BJ (cell line): Measurements from ENCODE around the gene SFRP5. TPM values are rescaled to one million over a fixed set of nuclear protein-coding genes. Genes with fewer than 3 reads are reported as not detected.

ENCODE experiments used
- CTCF ChIA-PET: fragments of 350-600 bp; formaldehyde crosslinking; extraction: SDS; loops from one replicate; lab custom pipeline; 2021; ENCODE audit warnings: antibody characterized with exemption, inconsistent platforms; lab: Yijun Ruan, JAX
- POLR2A ChIA-PET: fragments of 300-600 bp; sonication (Branson Sonifier 250); formaldehyde crosslinking; extraction: SDS; loops from one replicate; lab custom pipeline; 2021; ENCODE audit warnings: antibody characterized with exemption; lab: Charles Lee
- DNase-seq: peaks from one replicate; pipeline ENCODE4 v3.0.0-alpha.2; 2011; ENCODE audit warnings: low read depth
- H3K27me3 ChIP-seq: 2 replicates; pipeline ENCODE4 v1.6.0; 2011; ENCODE audit warnings: low read length; ENCODE audit not compliant: control insufficient read depth, insufficient read depth
- H3K36me3 ChIP-seq: 2 replicates; pipeline ENCODE4 v1.5.1; 2011; ENCODE audit warnings: low read length; ENCODE audit not compliant: control insufficient read depth, insufficient read depth
- H3K4me3 ChIP-seq: 2 replicates; pipeline ENCODE4 v1.5.1; 2011; ENCODE audit warnings: low read depth, mild to moderate bottlenecking, control low read depth, low read length
- polyA plus RNA-seq: library from polyadenylated mRNA; depleted of rRNA; stranded (reverse); fragments of >200 nt; gene quantifications from 2 replicates; pipeline ENCODE4 v1.2.3, GENCODE V29; 2011
- TF ChIP-seq, protein P1 (sequence below): IDR thresholded peaks from 2 replicates; pipeline ENCODE4 v1.5.1; 2011; ENCODE audit warnings: low read depth, mild to moderate bottlenecking, control low read depth, inconsistent platforms, low read length, moderate library complexity; ENCODE audit not compliant: insufficient read depth

SFRP5 gene
- polyA plus RNA-seq, 1 experiment = not detected

DNA sequence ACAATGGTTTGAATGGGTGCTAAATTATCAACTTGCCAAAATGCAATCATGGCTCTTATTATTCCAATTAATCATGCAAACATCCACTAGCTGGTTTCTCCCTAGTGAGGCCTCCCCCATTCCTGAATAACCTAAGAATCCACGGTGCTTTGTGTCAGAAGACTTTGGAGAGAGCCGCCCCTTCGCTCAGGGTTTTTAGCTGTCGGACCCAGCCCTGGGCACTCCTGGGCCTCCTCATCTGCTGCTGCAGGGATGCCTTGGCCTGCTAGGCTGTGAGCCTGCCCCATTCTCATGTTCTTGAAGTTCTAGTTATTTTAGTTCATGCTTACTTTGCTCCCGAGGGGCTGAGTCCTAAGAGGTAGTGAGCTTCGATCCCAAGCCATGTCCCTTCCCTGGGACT, 34.1 kb upstream of the SFRP5 start:
- no peak overlapping the region for H3K4me3 ChIP-seq
- TF ChIP-seq, protein P1, sequence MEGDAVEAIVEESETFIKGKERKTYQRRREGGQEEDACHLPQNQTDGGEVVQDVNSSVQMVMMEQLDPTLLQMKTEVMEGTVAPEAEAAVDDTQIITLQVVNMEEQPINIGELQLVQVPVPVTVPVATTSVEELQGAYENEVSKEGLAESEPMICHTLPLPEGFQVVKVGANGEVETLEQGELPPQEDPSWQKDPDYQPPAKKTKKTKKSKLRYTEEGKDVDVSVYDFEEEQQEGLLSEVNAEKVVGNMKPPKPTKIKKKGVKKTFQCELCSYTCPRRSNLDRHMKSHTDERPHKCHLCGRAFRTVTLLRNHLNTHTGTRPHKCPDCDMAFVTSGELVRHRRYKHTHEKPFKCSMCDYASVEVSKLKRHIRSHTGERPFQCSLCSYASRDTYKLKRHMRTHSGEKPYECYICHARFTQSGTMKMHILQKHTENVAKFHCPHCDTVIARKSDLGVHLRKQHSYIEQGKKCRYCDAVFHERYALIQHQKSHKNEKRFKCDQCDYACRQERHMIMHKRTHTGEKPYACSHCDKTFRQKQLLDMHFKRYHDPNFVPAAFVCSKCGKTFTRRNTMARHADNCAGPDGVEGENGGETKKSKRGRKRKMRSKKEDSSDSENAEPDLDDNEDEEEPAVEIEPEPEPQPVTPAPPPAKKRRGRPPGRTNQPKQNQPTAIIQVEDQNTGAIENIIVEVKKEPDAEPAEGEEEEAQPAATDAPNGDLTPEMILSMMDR = no peak
- POLR2A ChIA-PET = interaction anchor here (0.6 kb wide), 1 partner anchor 510 kb away, joined by 9 read pairs; no protein-coding TSS in a partner anchor
- no peak for DNase-seq
- CTCF ChIA-PET = interaction anchor here (2.1 kb wide), 1 partner anchor 14 kb away, joined by 5 read pairs; no protein-coding TSS in a partner anchor
- H3K27me3 ChIP-seq = peaks cover 9% of the 10 kb centered on the region
- H3K36me3 ChIP-seq = no peaks in the 10 kb centered on the region

DNA sequence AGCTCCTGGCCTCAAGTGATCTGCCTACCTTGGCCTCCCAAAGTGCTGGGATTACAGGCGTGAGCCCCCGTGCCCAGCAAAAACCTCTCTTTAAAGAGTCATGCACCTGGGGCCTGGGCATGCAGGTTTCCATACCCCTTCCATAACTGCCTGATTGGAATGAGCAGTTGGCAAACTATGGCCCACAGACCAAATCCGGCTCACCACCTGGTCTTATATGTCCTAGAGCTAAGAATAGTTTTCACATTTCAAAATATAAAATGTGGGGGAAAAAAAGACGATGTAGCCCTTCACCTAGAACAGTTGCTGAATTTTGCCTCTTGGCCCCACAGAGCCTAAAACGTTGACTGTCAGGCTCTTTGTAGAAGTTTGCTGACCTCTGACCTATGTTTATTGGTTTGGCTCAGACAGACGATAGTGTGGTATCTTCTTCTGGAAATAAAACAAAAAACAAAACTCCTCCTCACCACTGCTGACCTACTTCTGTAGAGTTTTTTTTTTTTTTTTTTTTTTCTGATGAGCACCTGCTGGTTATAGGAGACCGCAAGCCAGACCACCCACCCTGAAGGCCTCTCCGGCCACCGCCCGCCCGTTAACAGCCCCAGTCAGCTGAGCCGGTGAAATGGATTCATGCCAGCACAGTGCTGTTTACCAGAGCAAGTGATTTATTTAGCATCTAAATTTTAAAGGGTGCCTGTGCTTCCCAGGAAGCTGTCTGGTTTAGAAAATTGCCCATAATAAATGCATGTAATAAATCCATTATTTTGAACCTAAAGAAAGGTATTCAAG, 33.5 kb upstream of the SFRP5 start:
- POLR2A ChIA-PET = no interaction called here

DNA sequence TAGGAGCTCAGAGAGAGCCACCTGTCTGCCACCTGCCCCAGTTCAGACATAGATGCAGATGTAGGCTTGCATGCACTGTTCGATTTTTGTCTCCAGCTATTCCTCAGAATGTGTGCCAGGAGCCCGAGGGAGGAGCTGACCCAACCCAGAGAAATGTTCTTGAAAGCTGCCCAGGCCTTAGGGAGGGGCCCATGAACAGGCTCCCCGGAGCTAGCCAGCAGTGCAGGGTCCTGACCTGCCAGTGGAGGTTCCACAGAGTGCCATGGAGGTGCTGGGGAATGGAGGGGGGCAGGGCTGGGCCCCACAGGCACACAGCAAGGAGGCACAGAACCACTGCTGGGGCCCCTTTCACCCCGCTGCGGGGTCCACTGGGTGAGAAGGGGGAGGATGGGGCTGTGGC, 29.6 kb upstream of the SFRP5 start:
- Histone ChIP-seq H3K27me3 (peaks cover 13% of the 10 kb centered on the region), H3K4me3 (no peak overlapping the region), H3K36me3 (no peaks in the 10 kb centered on the region)
- no peak for DNase-seq
- TF ChIP-seq, protein P1 = no peak
- ChIA-PET POLR2A (no interaction called here), CTCF (interaction anchor here (0.6 to 2.8 kb wide), 3 partner anchors 9 to 67 kb away, joined by 3 to 17 read pairs (median 8); no protein-coding TSS in a partner anchor)

More for the DNA sequence above, 33.5 kb upstream of the SFRP5 start:
- no peak overlapping the region for H3K4me3 ChIP-seq
- no peak for DNase-seq
- CTCF ChIA-PET = interaction anchor here (1.1 to 2.1 kb wide), 2 partner anchors 14 kb away, joined by 3 to 5 read pairs; no protein-coding TSS in a partner anchor
- TF ChIP-seq, protein P1 = no peak
- H3K36me3 ChIP-seq = no peaks in the 10 kb centered on the region
- H3K27me3 ChIP-seq = peaks cover 11% of the 10 kb centered on the region

DNA sequence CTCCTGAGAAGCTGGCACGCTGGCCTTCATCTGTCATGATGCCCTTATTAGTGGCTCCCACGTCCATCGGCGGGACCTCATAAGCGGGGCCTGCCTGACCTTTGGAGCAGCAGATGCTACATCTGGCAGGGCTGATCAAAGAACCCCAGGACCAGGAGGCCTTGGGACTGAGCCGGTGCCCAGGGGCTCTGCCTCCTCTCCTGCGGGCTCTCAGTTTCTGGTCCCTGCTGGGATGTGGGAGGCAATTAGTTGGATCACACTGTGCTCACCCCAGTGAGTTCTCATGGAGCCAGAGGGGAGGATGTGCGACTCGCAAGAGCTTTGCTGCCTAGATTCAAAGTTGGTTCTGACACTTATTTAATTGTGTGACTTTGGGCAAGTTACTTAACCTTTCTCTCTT, 28.7 kb upstream of the SFRP5 start:
- CTCF ChIA-PET = interaction anchor here (2.0 to 2.6 kb wide), 2 partner anchors 8 to 68 kb away, joined by 10 to 17 read pairs; no protein-coding TSS in a partner anchor
- POLR2A ChIA-PET = no interaction called here

More for the DNA sequence above, 28.7 kb upstream of the SFRP5 start:
- H3K27me3 ChIP-seq = peaks cover 13% of the 10 kb centered on the region
- H3K4me3 ChIP-seq = no peak overlapping the region
- H3K36me3 ChIP-seq = no peaks in the 10 kb centered on the region
- TF ChIP-seq, protein P1 = no peak
- DNase-seq = no peak
